A673 (cell line): Measurements from ENCODE around the gene C1QTNF9B. TPM values are rescaled to one million over a fixed set of nuclear protein-coding genes. Genes with fewer than 3 reads are reported as not detected.

Experiments used
- BruUV-seq: library from RNA; stranded (reverse); fragments of 400-500 nt; replicated peaks from 2 replicates; lab custom pipeline; 2021; lab: Mats Ljungman, UMichigan
- CTCF ChIA-PET: fragments of 300-600 bp; sonication (Branson Sonifier 250); formaldehyde crosslinking; loops from one replicate; lab custom pipeline; 2022; ENCODE audit warnings: antibody characterized with exemption; lab: Charles Lee
- POLR2A ChIA-PET: fragments of 300-600 bp; sonication (Branson Sonifier 250); formaldehyde crosslinking; loops from one replicate; lab custom pipeline; 2022; ENCODE audit warnings: antibody characterized with exemption; ENCODE audit not compliant: low non-redundant PET; lab: Charles Lee
- DNase-seq: peaks from one replicate; pipeline ENCODE4 v3.0.0-alpha.2; 2015; ENCODE audit warnings: low spot score
- H3K27ac ChIP-seq: fragments of 200-600 bp; sonication (generic); 2 replicates; pipeline ENCODE4 v1.5.1; 2016; ENCODE audit warnings: mixed run types, low read depth, mild to moderate bottlenecking, mixed read lengths, antibody characterized with exemption, low read length; ENCODE audit not compliant: poor library complexity, severe bottlenecking
- H3K27me3 ChIP-seq: fragments of 200-600 bp; sonication (generic); replicated peaks from 2 replicates; pipeline ENCODE4 v1.6.1; 2017; ENCODE audit warnings: mixed run types, low read depth, mild to moderate bottlenecking, mixed read lengths, antibody characterized with exemption, low read length; ENCODE audit not compliant: insufficient read depth, poor library complexity
- H3K36me3 ChIP-seq: fragments of 200-600 bp; sonication (generic); 2 replicates; pipeline ENCODE4 v1.6.1; 2016; ENCODE audit warnings: mixed run types, mild to moderate bottlenecking, mixed read lengths, antibody characterized with exemption, low read length; ENCODE audit not compliant: insufficient read depth, poor library complexity, severe bottlenecking
- H3K4me1 ChIP-seq: fragments of 200-600 bp; sonication (generic); 2 replicates; pipeline ENCODE4 v1.6.1; 2017; ENCODE audit warnings: mixed run types, mild to moderate bottlenecking, mixed read lengths, antibody characterized with exemption, low read length; ENCODE audit not compliant: insufficient read depth, poor library complexity, severe bottlenecking
- H3K4me3 ChIP-seq: fragments of 200-600 bp; sonication (generic); 2 replicates; pipeline ENCODE4 v1.5.1; 2016; ENCODE audit warnings: low read depth, mixed run types, mild to moderate bottlenecking, mixed read lengths, low read length; ENCODE audit not compliant: poor library complexity, severe bottlenecking
- H3K9me3 ChIP-seq: fragments of 200-600 bp; sonication (generic); 2 replicates; pipeline ENCODE4 v1.6.1; 2016; ENCODE audit warnings: mixed run types, low read depth, mild to moderate bottlenecking, mixed read lengths, antibody characterized with exemption, low read length; ENCODE audit not compliant: poor library complexity, severe bottlenecking
- CTCF ChIP-seq: fragments of 300-800, 200-600 bp; sonication (generic); conservative IDR thresholded peaks from 2 replicates; pipeline ENCODE4 v1.5.1; 2017; ENCODE audit warnings: low read depth, mild to moderate bottlenecking, antibody characterized with exemption, low read length, moderate library complexity, mixed read lengths
- EZH2 ChIP-seq: fragments of 200-600 bp; sonication (generic); IDR thresholded peaks from 2 replicates; pipeline ENCODE4 v1.6.1; 2017; ENCODE audit warnings: borderline replicate concordance, low read depth, mild to moderate bottlenecking, mixed read lengths, antibody characterized with exemption, low read length; ENCODE audit not compliant: poor library complexity, severe bottlenecking
- intact Hi-C: fragments of 100-400 bp; cut with micrococcal nuclease; formaldehyde crosslinking; loops from one replicate; pipeline ENCODE4 v1.10.0; 2022; ENCODE audit not compliant: unreplicated experiment
- total RNA-seq: library from RNA; stranded (reverse); gene quantifications from 2 replicates; pipeline ENCODE4 v1.2.3, GENCODE V29; 2021

Gene C1QTNF9B
- total RNA-seq, 1 experiment from 2014 or later = not detected

DNA sequence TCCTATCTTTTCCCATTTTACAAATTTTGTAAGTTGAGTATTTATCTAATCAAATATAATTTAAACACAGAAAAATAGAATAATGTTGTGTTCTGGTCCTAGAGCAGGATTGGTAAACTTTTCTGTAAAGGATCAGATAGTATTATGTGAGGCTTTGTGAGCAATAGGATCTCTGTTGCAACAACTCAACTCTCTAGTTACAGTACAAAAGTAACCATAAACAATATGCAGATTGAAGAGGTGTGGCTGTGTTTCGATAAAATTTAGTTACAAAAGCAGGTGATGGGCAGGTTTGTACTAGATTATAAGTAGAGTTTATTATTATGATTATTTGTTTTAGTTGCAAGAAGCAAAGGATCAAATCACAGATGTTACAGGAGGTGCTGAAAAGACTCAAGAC is 15.2 kb upstream of the C1QTNF9B start:
- H3K27ac ChIP-seq = no peak overlapping the region
- TF ChIP-seq EZH2 (no peak), CTCF (no peak)
- CTCF ChIA-PET = no interaction called here
- H3K36me3 ChIP-seq = no peaks in the 10 kb centered on the region
- intact Hi-C loops = no loop called here
- H3K4me3 ChIP-seq = no peak overlapping the region
- peaks cover under 1% of the 10 kb centered on the region for H3K27me3 ChIP-seq
- H3K9me3 ChIP-seq = no peaks in the 10 kb centered on the region
- H3K4me1 ChIP-seq = no peaks in the 10 kb centered on the region
- DNase-seq = no peak
- BruUV-seq = no TSS peak
- POLR2A ChIA-PET = no interaction called here

- Histone ChIP-seq H3K27ac (no peak overlapping the region), H3K27me3 (no peaks in the 10 kb centered on the region), H3K36me3 (no peaks in the 10 kb centered on the region), H3K4me1 (no peaks in the 10 kb centered on the region), H3K4me3 (no peak overlapping the region), H3K9me3 (no peaks in the 10 kb centered on the region)
- POLR2A ChIA-PET = no interaction called here
- TF ChIP-seq CTCF (no peak), EZH2 (no peak)
- BruUV-seq = no TSS peak
- DNase-seq = no peak
- intact Hi-C loops = no loop called here
- CTCF ChIA-PET = no interaction called here
Measured at GRCh38 chr13:23909606-23910005, 12.3 kb upstream of the C1QTNF9B start.

- BruUV-seq = no TSS peak
- DNase-seq = no peak
- peaks cover 8% of the 10 kb centered on the region for H3K4me1 ChIP-seq
- H3K36me3 ChIP-seq = no peaks in the 10 kb centered on the region
- no peak for TF ChIP-seq EZH2
- TF ChIP-seq CTCF = no peak
- no peak overlapping the region for H3K27ac ChIP-seq
- H3K4me3 ChIP-seq = no peak overlapping the region
- no peaks in the 10 kb centered on the region for H3K9me3 ChIP-seq
- ChIA-PET CTCF (no interaction called here), POLR2A (no interaction called here)
- intact Hi-C loops = no loop called here
- H3K27me3 ChIP-seq = peaks cover 9% of the 10 kb centered on the region
Measured at GRCh38 chr13:23905766-23906165, 8.5 kb upstream of the C1QTNF9B start.
